A549 treated with RU486 at 1 μM for 4 hours (cell line): ENCODE results near the gene RBM15B. TPM values are rescaled to one million over a fixed set of nuclear protein-coding genes. Genes with fewer than 3 reads are reported as not detected.

ENCODE experiments used
- total RNA-seq: library from RNA; stranded (reverse); fragments of 200-300 nt; extraction: Qiagen RNA extraction; gene quantifications from 5 replicates; pipeline ENCODE4 v1.2.3, GENCODE V29; 2022; ENCODE audit warnings: low read depth

Gene RBM15B, protein sequence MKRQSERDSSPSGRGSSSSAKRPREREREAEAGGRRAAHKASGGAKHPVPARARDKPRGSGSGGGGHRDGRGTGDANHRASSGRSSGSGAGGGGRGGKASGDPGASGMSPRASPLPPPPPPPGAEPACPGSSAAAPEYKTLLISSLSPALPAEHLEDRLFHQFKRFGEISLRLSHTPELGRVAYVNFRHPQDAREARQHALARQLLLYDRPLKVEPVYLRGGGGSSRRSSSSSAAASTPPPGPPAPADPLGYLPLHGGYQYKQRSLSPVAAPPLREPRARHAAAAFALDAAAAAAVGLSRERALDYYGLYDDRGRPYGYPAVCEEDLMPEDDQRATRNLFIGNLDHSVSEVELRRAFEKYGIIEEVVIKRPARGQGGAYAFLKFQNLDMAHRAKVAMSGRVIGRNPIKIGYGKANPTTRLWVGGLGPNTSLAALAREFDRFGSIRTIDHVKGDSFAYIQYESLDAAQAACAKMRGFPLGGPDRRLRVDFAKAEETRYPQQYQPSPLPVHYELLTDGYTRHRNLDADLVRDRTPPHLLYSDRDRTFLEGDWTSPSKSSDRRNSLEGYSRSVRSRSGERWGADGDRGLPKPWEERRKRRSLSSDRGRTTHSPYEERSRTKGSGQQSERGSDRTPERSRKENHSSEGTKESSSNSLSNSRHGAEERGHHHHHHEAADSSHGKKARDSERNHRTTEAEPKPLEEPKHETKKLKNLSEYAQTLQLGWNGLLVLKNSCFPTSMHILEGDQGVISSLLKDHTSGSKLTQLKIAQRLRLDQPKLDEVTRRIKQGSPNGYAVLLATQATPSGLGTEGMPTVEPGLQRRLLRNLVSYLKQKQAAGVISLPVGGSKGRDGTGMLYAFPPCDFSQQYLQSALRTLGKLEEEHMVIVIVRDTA
- total RNA-seq = 17.0 to 21.3 TPM (median 19.7 TPM) in 5 replicates

GRCh38 chr3:51391075-51391565 lies at the start of gene RBM15B:
Gene RBM15B, plus strand, starts transcription at chr3:51391285. Its CDS starts 115 bp downstream, at chr3:51391400.

DNA sequence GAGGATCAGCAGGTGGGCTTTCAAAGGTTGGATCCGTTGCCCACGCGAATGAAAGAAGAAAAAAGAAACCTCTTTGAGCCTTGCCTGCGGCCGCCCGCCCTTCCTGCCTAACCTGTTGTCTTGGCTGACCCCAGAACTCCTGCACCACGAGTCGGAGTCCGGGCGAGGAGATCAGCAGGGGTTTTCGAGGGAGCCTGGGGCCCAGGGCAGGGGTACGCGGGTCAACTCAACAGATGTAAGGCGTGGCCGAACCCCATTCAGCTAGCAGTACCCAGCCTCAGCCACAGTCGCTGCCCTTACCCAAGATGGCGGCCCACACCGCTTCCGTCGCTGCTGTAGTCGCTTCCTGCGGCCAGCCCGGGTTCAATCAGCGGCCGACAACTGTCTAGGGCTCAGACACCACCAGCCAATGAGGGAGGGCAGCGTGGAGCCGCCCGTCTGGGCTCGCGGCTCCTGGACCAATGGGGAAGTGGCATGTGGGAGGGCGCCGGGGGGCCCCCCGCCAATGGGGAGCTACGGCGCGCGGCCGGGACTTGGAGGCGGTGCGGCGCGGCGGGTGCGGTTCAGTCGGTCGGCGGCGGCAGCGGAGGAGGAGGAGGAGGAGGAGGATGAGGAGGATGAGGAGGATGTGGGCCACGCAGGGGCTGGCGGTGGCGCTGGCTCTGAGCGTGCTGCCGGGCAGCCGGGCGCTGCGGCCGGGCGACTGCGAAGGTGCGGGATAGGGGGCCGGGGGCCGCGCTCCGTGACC lies 6.2 kb upstream of the RBM15B start, which contains the start of gene MANF:
TSS of gene MANF (plus strand) at position 566 of the 748 bp plus-strand sequence. CDS start at position 618, 52 bp downstream.

Other genes starting within 250 kb of the RBM15B start
- gene MANF, start 6.0 kb upstream of the RBM15B start, total RNA-seq = 101 to 135 TPM (median 114 TPM) in 5 replicates
- gene DCAF1, start 108.7 kb downstream of the RBM15B start, total RNA-seq = 12.3 to 14.2 TPM (median 13.2 TPM) in 5 replicates
- 3.8 to 4.8 TPM (median 4.1 TPM) in 5 replicates for gene RAD54L2, start 147.4 kb downstream of the RBM15B start, total RNA-seq